GM23338 (cell line): ENCODE results near the gene VMAC. TPM values are rescaled to one million over a fixed set of nuclear protein-coding genes. Genes with fewer than 3 reads are reported as not detected.

Experiments
- ATAC-seq: fragments of 200-7000 bp; cut with Tn5 transposase; 3 replicates; pipeline ENCODE4 v1.9.1; 2020
- DNase-seq: peaks from one replicate; pipeline ENCODE4 v3.0.0-alpha.2; 2015; ENCODE audit warnings: low spot score
- H2AFZ ChIP-seq: fragments of 200-600 bp; sonication (generic); 2 replicates; pipeline ENCODE4 v1.8.0; 2016; ENCODE audit warnings: antibody characterized with exemption, mild to moderate bottlenecking, moderate library complexity
- H3F3A ChIP-seq: fragments of 200-600 bp; sonication (generic); replicated peaks from 2 replicates; pipeline ENCODE4 v1.8.0; 2017; ENCODE audit warnings: antibody characterized with exemption, mixed run types, low read depth
- H3K27ac ChIP-seq: fragments of 200-600 bp; sonication (generic); 2 replicates; pipeline ENCODE4 v1.6.1; 2016; ENCODE audit warnings: low read depth
- H3K27me3 ChIP-seq: fragments of 200-600 bp; sonication (generic); 2 replicates; pipeline ENCODE4 v1.8.0; 2016; ENCODE audit warnings: mild to moderate bottlenecking, mixed run types, moderate library complexity; ENCODE audit not compliant: insufficient read depth
- H3K36me3 ChIP-seq: fragments of 200-600 bp; sonication (generic); 2 replicates; pipeline ENCODE4 v1.8.0; 2016; ENCODE audit warnings: mild to moderate bottlenecking; ENCODE audit not compliant: insufficient read depth
- H3K4me1 ChIP-seq: fragments of 200-600 bp; sonication (generic); 2 replicates; pipeline ENCODE4 v1.8.0; 2016; ENCODE audit warnings: mild to moderate bottlenecking, moderate library complexity; ENCODE audit not compliant: insufficient read depth
- H3K4me2 ChIP-seq: fragments of 200-600 bp; sonication (generic); 2 replicates; pipeline ENCODE4 v1.7.1; 2017; ENCODE audit warnings: mixed run types
- H3K4me3 ChIP-seq: fragments of 200-600 bp; sonication (generic); 2 replicates; pipeline ENCODE4 v1.6.1; 2016; ENCODE audit warnings: mixed run types
- H3K79me2 ChIP-seq: fragments of 200-600 bp; sonication (generic); replicated peaks from 2 replicates; pipeline ENCODE4 v1.8.0; 2017; ENCODE audit warnings: mild to moderate bottlenecking; ENCODE audit not compliant: insufficient read depth
- H3K9me2 ChIP-seq: fragments of 200-600 bp; sonication (generic); 2 replicates; pipeline ENCODE4 v1.8.0; 2017; ENCODE audit not compliant: insufficient read depth
- H4K20me1 ChIP-seq: fragments of 200-600 bp; sonication (generic); replicated peaks from 2 replicates; pipeline ENCODE4 v1.8.0; 2017; ENCODE audit warnings: mild to moderate bottlenecking; ENCODE audit not compliant: insufficient read depth
- H3K27ac Mint-ChIP-seq: 2 replicates; pipeline ENCODE4 v1.8.0; 2020; ENCODE audit warnings: inconsistent platforms, mild to moderate bottlenecking, moderate library complexity, mixed read lengths
- H3K27me3 Mint-ChIP-seq: 3 replicates; pipeline ENCODE4 v1.8.0; 2022; ENCODE audit warnings: low read depth, mild to moderate bottlenecking, moderate library complexity, mixed read lengths, inconsistent platforms; ENCODE audit not compliant: insufficient read depth, poor library complexity
- H3K36me3 Mint-ChIP-seq: 3 replicates; pipeline ENCODE4 v1.8.0; 2021; ENCODE audit warnings: low read depth, mild to moderate bottlenecking, inconsistent platforms, moderate library complexity, mixed read lengths
- H3K4me1 Mint-ChIP-seq: 3 replicates; pipeline ENCODE4 v1.8.0; 2020; ENCODE audit warnings: mild to moderate bottlenecking, inconsistent platforms, mixed read lengths
- H3K4me3 Mint-ChIP-seq: 3 replicates; pipeline ENCODE4 v1.8.0; 2021; ENCODE audit warnings: moderate library complexity, mild to moderate bottlenecking, inconsistent platforms, mixed read lengths
- H3K9me3 Mint-ChIP-seq: 3 replicates; pipeline ENCODE4 v1.8.0; 2020; ENCODE audit warnings: moderate library complexity, mild to moderate bottlenecking, inconsistent platforms, mixed read lengths
- CREB1 ChIP-seq: fragments of 250-450 bp; sonication (Bioruptor Pico); IDR thresholded peaks from 2 replicates; pipeline ENCODE4 v1.5.0; 2020; ENCODE audit warnings: low read depth, mild to moderate bottlenecking, moderate library complexity
- CTCF ChIP-seq, 2 experiments: fragments of 200-600 bp in 1 of 2; sonication (generic) in 1 of 2; conservative IDR thresholded peaks; 2 replicates each; pipeline versions ENCODE4 v1.5.1 to v1.6.1; 2016 to 2017; ENCODE audit warnings: antibody characterized with exemption in 2 of 2, low read depth in 2 of 2, mild to moderate bottlenecking in 2 of 2, moderate library complexity in 1 of 2
- ETS1 ChIP-seq: IDR thresholded peaks from 2 replicates; pipeline ENCODE4 v1.6.1; 2016; ENCODE audit warnings: antibody characterized with exemption
- EZH2phosphoT487 ChIP-seq: fragments of 200-600 bp; sonication (generic); IDR thresholded peaks from one replicate; pipeline ENCODE4 v1.8.1; 2018; ENCODE audit warnings: antibody characterized with exemption; ENCODE audit not compliant: unreplicated experiment
- JUNB ChIP-seq: IDR thresholded peaks from one replicate; pipeline ENCODE4 v1.6.1; 2016; ENCODE audit warnings: antibody characterized with exemption; ENCODE audit not compliant: unreplicated experiment
- POLR2AphosphoS5 ChIP-seq: IDR thresholded peaks from 2 replicates; pipeline ENCODE4 v1.6.1; 2016; ENCODE audit warnings: antibody characterized with exemption, low read depth
- STAT1 ChIP-seq: IDR thresholded peaks from one replicate; pipeline ENCODE4 v1.6.1; 2016; ENCODE audit warnings: antibody characterized with exemption; ENCODE audit not compliant: unreplicated experiment
- ZNF114 ChIP-seq: fragments of 250-450 bp; sonication (Bioruptor Pico); IDR thresholded peaks from 2 replicates; pipeline ENCODE4 v1.5.0; 2020; ENCODE audit warnings: mild to moderate bottlenecking, moderate library complexity
- ZNF331 ChIP-seq: fragments of 250-450 bp; sonication (Bioruptor Pico); IDR thresholded peaks from 2 replicates; pipeline ENCODE4 v1.5.0; 2020; ENCODE audit warnings: low read depth, mild to moderate bottlenecking, moderate library complexity
- ZNF462 ChIP-seq: fragments of 250-450 bp; sonication (Bioruptor Pico); IDR thresholded peaks from 2 replicates; pipeline ENCODE4 v1.5.0; 2020; ENCODE audit warnings: mild to moderate bottlenecking, moderate library complexity
- polyA plus RNA-seq: library from polyadenylated mRNA; unstranded; fragments of >200 nt; fragmentation: Nextera tagmentation; extraction: Ambion mirVana; gene quantifications from 2 replicates; pipeline ENCODE4 v1.2.1, GENCODE V29; 2016
- total RNA-seq: library from RNA; depleted of rRNA; stranded (reverse); fragments of >200 nt; shearing (Covaris generic); gene quantifications from 2 replicates; pipeline ENCODE4 v1.2.3, GENCODE V29; 2014

VMAC gene
- total and polyA plus RNA-seq, 2 experiments from 2014 or later, result 0.79 to 3.7 TPM

DNA sequence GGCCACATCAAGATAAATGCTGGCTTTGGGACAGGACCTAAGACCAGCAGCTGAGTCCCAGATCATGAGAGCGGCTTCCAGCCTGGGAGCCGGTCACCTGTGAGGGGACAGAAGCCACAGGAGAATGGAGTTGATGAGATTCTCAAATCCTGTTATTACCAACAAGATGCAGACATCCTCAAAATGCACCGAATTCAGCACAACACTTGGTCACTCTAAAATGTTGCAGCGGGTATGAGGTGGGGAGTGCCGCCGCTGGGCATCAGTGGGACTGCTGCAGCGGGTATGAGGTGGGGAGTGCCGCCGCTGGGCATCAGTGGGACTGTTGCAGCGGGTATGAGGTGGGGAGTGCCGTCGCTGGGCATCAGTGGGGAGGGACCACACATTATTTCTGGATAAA, 52.1 kb downstream of the VMAC start:
- Histone ChIP-seq H3K79me2 (peaks cover 100% of the 10 kb centered on the region), H3F3A (peaks cover 6% of the 10 kb centered on the region; the same call in 1 of the 2 replicates), H2AFZ (no peak overlapping the region), H3K4me3 (no peak overlapping the region), H3K4me1 (peaks cover 72% of the 10 kb centered on the region), H3K36me3 (no peaks in the 10 kb centered on the region), H4K20me1 (peaks cover 66% of the 10 kb centered on the region), H3K27ac (no peak overlapping the region), H3K4me2 (no peak overlapping the region), H3K27me3 (no peaks in the 10 kb centered on the region), H3K9me2 (no peaks in the 10 kb centered on the region)
- H3K27ac Mint-ChIP-seq, result no peak overlapping the region
- H3K9me3 Mint-ChIP-seq, result no peaks in the 10 kb centered on the region
- H3K36me3 Mint-ChIP-seq, result no peaks in the 10 kb centered on the region; the same call in 2 of the 3 replicates
- H3K4me3 Mint-ChIP-seq, result no peak overlapping the region; the same call in 2 of the 3 replicates
- peaks cover 19% of the 10 kb centered on the region for H3K27me3 Mint-ChIP-seq
- ATAC-seq (no peak), DNase-seq (no peak)
- TF ChIP-seq POLR2AphosphoS5 (no peak), EZH2phosphoT487 (no peak)
- peaks cover 82% of the 10 kb centered on the region for H3K4me1 Mint-ChIP-seq

GRCh38 chr19:5957170-5957569, 52.5 kb downstream of the VMAC start:
- no peak for ATAC-seq
- Histone ChIP-seq H3K27me3 (no peaks in the 10 kb centered on the region), H3K79me2 (peaks cover 100% of the 10 kb centered on the region), H4K20me1 (peaks cover 64% of the 10 kb centered on the region), H3K27ac (no peak overlapping the region), H3K9me2 (no peaks in the 10 kb centered on the region), H2AFZ (no peak overlapping the region), H3K4me2 (no peak overlapping the region), H3K36me3 (no peaks in the 10 kb centered on the region), H3F3A (peaks cover 6% of the 10 kb centered on the region; the same call in 1 of the 2 replicates), H3K4me1 (peaks cover 72% of the 10 kb centered on the region), H3K4me3 (no peak overlapping the region)
- Mint-ChIP-seq H3K36me3 (no peaks in the 10 kb centered on the region; the same call in 2 of the 3 replicates), H3K27me3 (peaks cover 21% of the 10 kb centered on the region), H3K4me3 (no peak overlapping the region), H3K9me3 (no peaks in the 10 kb centered on the region), H3K4me1 (peaks cover 82% of the 10 kb centered on the region), H3K27ac (no peak overlapping the region)
- DNase-seq, result no peak
- TF ChIP-seq CREB1 (CRISPR knock-in tag) (no peak), STAT1 (no peak), ZNF331 (CRISPR knock-in tag) (no peak), EZH2phosphoT487 (no peak), ZNF462 (no peak), JUNB (no peak), POLR2AphosphoS5 (no peak), ZNF114 (CRISPR knock-in tag) (no peak), ETS1 (no peak), CTCF (conservative IDR thresholded peaks at IDR 0.05; ENCODE audit: low read depth in 2 of 2) (no peak)
